Choroid plexus epithelial cell (primary cell): ENCODE results near the gene SHE.

Experiments
- DNase-seq: peaks from one replicate; pipeline ENCODE4 v3.0.0-alpha.2; 2010; ENCODE audit warnings: low read depth
- H3K4me3 ChIP-seq: 2 replicates; pipeline ENCODE4 v1.5.1; 2011; ENCODE audit warnings: low read depth, mild to moderate bottlenecking, control low read depth, low read length, moderate library complexity
- CTCF ChIP-seq: conservative IDR thresholded peaks from 2 replicates; pipeline ENCODE4 v1.5.1; 2011; ENCODE audit warnings: low read depth, mild to moderate bottlenecking, control low read depth, inconsistent platforms, low read length, moderate library complexity

SHE gene

GRCh38 chr1:154529308-154529707 is 27.1 kb upstream of the SHE start:
- no peak for DNase-seq
- H3K4me3 ChIP-seq, result no peak overlapping the region
- no peak for TF ChIP-seq CTCF

- H3K4me3 ChIP-seq, result no peak overlapping the region
- DNase-seq, result no peak
- TF ChIP-seq CTCF, result no peak
Measured at GRCh38 chr1:154527192-154527591, 25.0 kb upstream of the SHE start.

GRCh38 chr1:154524881-154525280 is 22.7 kb upstream of the SHE start:
- no peak for TF ChIP-seq CTCF
- no peak for DNase-seq
- no peak overlapping the region for H3K4me3 ChIP-seq

GRCh38 chr1:154521695-154522094 is 19.5 kb upstream of the SHE start:
- no peak for DNase-seq
- TF ChIP-seq CTCF, result no peak
- H3K4me3 ChIP-seq, result no peak overlapping the region

GRCh38 chr1:154520333-154520732 is 18.1 kb upstream of the SHE start:
- no peak for TF ChIP-seq CTCF
- DNase-seq, result peak; percentile 8
- no peak overlapping the region for H3K4me3 ChIP-seq

- no peak for TF ChIP-seq CTCF
- no peak overlapping the region for H3K4me3 ChIP-seq
- DNase-seq, result no peak
Measured at GRCh38 chr1:154519591-154519991, 17.4 kb upstream of the SHE start.

GRCh38 chr1:154517661-154518060 is 15.4 kb upstream of the SHE start:
- no peak for DNase-seq
- no peak for TF ChIP-seq CTCF
- no peak overlapping the region for H3K4me3 ChIP-seq
